Osteoblast (primary cell): ENCODE measurements around the gene CARD11. TPM values are rescaled to one million over a fixed set of nuclear protein-coding genes. Genes with fewer than 3 reads are reported as not detected.

ENCODE experiments used
- DNase-seq: peaks from one replicate; pipeline ENCODE4 v3.0.0; 2011; ENCODE audit warnings: low spot score, mixed read lengths; ENCODE audit not compliant: insufficient read length; ENCODE audit errors: missing footprints
- H2AFZ ChIP-seq: 2 replicates; pipeline ENCODE4 v1.6.0; 2011; ENCODE audit warnings: mild to moderate bottlenecking, low read length
- H3K27ac ChIP-seq: 2 replicates; pipeline ENCODE4 v1.5.1; 2011; ENCODE audit warnings: mild to moderate bottlenecking, low read depth, low read length, moderate library complexity
- H3K27me3 ChIP-seq: 2 replicates; pipeline ENCODE4 v1.6.0; 2012; ENCODE audit warnings: mild to moderate bottlenecking, control low read depth, inconsistent platforms, low read length, moderate library complexity; ENCODE audit not compliant: insufficient read depth
- H3K36me3 ChIP-seq: 2 replicates; pipeline ENCODE4 v1.5.1; 2011; ENCODE audit warnings: mild to moderate bottlenecking, low read length, control low read depth, moderate library complexity; ENCODE audit not compliant: insufficient read depth
- H3K4me1 ChIP-seq: 2 replicates; pipeline ENCODE4 v1.5.1; 2011; ENCODE audit warnings: mild to moderate bottlenecking, low read length, control low read depth, moderate library complexity; ENCODE audit not compliant: insufficient read depth
- H3K4me2 ChIP-seq: 2 replicates; pipeline ENCODE4 v1.6.0; 2011; ENCODE audit warnings: mild to moderate bottlenecking, low read length; ENCODE audit not compliant: insufficient read depth
- H3K4me3 ChIP-seq: fragments of 200-600 bp; sonication (generic); 3 replicates; pipeline ENCODE4 v1.5.1; 2012; ENCODE audit warnings: mild to moderate bottlenecking, low read length, inconsistent platforms; ENCODE audit not compliant: insufficient read depth
- H3K79me2 ChIP-seq: 2 replicates; pipeline ENCODE4 v1.6.0; 2012; ENCODE audit warnings: mild to moderate bottlenecking, low read length, control low read depth, inconsistent platforms; ENCODE audit not compliant: insufficient read depth
- H3K9me3 ChIP-seq: 2 replicates; pipeline ENCODE4 v1.5.1; 2011; ENCODE audit warnings: low read depth, low read length, control low read depth
- H4K20me1 ChIP-seq: 2 replicates; pipeline ENCODE4 v1.6.0; 2012; ENCODE audit warnings: mild to moderate bottlenecking, low read length, control low read depth; ENCODE audit not compliant: insufficient read depth
- total RNA-seq: library from RNA; depleted of rRNA; stranded (reverse); fragments of >200 nt; gene quantifications from 2 replicates; pipeline ENCODE4 v1.2.3, GENCODE V29; 2012
- TF ChIP-seq, protein P1 (sequence below): IDR thresholded peaks from 2 replicates; pipeline ENCODE4 v1.5.1; 2011; ENCODE audit warnings: mild to moderate bottlenecking, low read depth, low read length, moderate library complexity; ENCODE audit errors: extremely low read depth

Gene CARD11
- total RNA-seq, 1 donor = not detected

DNA sequence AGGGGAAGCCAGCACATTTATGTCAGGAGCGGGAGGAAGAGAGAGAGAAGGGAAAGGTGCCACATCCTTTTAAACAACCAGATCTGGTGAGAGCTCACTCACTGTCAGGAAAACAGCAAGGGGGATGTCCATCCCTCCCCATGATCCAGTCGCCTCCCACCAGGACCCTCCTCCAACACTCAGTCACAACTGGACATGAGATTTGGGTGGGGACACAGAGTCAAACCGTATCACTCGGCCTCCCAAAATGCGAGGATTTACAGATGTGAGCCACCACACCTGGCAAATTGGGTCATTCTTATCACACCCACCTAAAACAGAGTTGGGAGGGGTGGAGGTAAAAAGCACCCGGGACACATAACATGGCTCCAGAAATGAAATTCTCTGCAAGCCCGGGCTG lies 41.0 kb downstream of the CARD11 start:
- Histone ChIP-seq H3K79me2 (no peaks in the 10 kb centered on the region), H3K27ac (no peak overlapping the region), H3K4me1 (no peaks in the 10 kb centered on the region), H4K20me1 (no peaks in the 10 kb centered on the region), H3K27me3 (no peaks in the 10 kb centered on the region), H3K36me3 (no peaks in the 10 kb centered on the region), H3K4me2 (no peak overlapping the region), H3K4me3 (no peak overlapping the region), H3K9me3 (no peaks in the 10 kb centered on the region), H2AFZ (no peak overlapping the region)
- TF ChIP-seq, protein P1, sequence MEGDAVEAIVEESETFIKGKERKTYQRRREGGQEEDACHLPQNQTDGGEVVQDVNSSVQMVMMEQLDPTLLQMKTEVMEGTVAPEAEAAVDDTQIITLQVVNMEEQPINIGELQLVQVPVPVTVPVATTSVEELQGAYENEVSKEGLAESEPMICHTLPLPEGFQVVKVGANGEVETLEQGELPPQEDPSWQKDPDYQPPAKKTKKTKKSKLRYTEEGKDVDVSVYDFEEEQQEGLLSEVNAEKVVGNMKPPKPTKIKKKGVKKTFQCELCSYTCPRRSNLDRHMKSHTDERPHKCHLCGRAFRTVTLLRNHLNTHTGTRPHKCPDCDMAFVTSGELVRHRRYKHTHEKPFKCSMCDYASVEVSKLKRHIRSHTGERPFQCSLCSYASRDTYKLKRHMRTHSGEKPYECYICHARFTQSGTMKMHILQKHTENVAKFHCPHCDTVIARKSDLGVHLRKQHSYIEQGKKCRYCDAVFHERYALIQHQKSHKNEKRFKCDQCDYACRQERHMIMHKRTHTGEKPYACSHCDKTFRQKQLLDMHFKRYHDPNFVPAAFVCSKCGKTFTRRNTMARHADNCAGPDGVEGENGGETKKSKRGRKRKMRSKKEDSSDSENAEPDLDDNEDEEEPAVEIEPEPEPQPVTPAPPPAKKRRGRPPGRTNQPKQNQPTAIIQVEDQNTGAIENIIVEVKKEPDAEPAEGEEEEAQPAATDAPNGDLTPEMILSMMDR = no peak
- DNase-seq = no peak

DNA sequence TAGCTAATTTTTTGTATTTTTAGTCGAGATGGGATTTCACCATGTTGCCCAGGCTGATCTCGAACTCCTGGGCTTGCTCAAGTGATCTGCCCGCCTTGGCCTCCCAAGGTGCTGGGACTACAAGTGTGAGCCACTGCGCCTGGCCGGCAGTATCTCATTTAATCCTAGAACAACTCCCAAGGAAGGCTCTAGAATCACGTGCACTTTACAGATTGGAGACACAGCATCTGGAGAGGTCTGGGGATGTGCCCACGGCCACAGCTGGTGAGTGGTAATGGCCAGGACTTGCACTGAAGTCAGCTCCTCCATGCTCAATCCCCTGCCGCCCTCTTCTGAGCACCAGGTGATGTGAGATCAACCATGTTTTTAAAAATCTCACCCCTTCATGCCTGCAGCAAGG lies 43.1 kb downstream of the CARD11 start:
- Histone ChIP-seq H3K79me2 (no peaks in the 10 kb centered on the region), H2AFZ (no peak overlapping the region), H3K4me2 (no peak overlapping the region), H3K27me3 (no peaks in the 10 kb centered on the region), H3K9me3 (no peaks in the 10 kb centered on the region), H4K20me1 (no peaks in the 10 kb centered on the region), H3K4me1 (no peaks in the 10 kb centered on the region), H3K27ac (no peak overlapping the region), H3K36me3 (no peaks in the 10 kb centered on the region), H3K4me3 (no peak overlapping the region)
- TF ChIP-seq, protein P1 = no peak
- no peak for DNase-seq

DNA sequence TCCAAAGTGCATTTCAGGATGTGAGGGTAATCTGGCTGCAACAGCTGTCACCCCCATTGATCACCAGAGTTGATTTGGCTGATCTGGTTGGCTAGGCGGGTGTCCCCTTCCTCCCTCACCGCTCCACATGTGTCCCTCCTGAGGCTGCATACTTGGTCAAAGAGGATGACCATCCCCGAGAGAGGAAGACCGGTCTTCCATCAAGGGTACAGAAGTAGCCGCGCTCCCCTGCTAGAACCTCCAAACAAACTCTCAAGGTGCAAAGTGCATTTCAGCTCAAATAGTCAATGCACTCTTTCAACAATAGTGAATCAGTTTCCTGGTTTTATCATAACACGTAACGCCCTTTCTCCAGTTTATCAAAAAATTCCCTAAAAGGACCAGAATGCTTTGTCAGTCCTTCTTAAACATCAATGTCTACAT lies 44.6 kb downstream of the CARD11 start:
- TF ChIP-seq, protein P1 = no peak
- Histone ChIP-seq H3K4me2 (no peak overlapping the region), H3K9me3 (no peaks in the 10 kb centered on the region), H2AFZ (no peak overlapping the region), H3K36me3 (no peaks in the 10 kb centered on the region), H3K79me2 (no peaks in the 10 kb centered on the region), H3K4me3 (no peak overlapping the region), H3K27ac (no peak overlapping the region), H4K20me1 (no peaks in the 10 kb centered on the region), H3K4me1 (no peaks in the 10 kb centered on the region), H3K27me3 (no peaks in the 10 kb centered on the region)
- no peak for DNase-seq

DNA sequence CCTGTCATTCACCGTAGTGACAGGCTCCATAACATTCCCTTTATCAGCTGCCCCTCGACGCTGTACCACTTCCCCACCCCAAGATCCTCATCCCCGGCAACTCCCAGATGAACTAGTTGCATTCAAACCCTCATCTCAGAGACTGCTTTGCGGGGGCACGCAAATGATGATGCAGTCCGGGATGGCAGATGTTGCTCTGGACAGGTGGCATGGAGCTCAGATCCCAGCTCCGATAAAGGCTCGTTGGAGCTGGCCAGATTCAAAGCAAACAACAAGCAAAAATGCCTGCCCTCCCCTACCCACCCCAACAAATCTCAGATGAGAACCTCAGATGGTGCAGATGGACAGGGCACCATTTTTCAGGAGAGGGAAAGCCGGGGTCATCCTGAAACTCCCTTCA lies 46.7 kb downstream of the CARD11 start:
- Histone ChIP-seq H3K36me3 (no peaks in the 10 kb centered on the region), H4K20me1 (no peaks in the 10 kb centered on the region), H3K9me3 (no peaks in the 10 kb centered on the region), H3K4me3 (no peak overlapping the region), H3K27me3 (no peaks in the 10 kb centered on the region), H3K4me1 (no peaks in the 10 kb centered on the region), H2AFZ (no peak overlapping the region), H3K79me2 (no peaks in the 10 kb centered on the region), H3K27ac (no peak overlapping the region), H3K4me2 (no peak overlapping the region)
- no peak for DNase-seq
- TF ChIP-seq, protein P1 = no peak
